H9 (cell line): ENCODE measurements around the gene FAF1. TPM values are rescaled to one million over a fixed set of nuclear protein-coding genes. Genes with fewer than 3 reads are reported as not detected.

Experiments
- DNase-seq: peaks from one replicate; pipeline ENCODE4 v3.0.0-alpha.2; 2017
- H2AFZ ChIP-seq: one replicate; pipeline ENCODE4 v1.6.1; 2013; ENCODE audit warnings: mild to moderate bottlenecking, low read length, control low read depth, moderate library complexity
- H2AK5ac ChIP-seq: 2 replicates; pipeline ENCODE4 v1.6.1; 2013; ENCODE audit warnings: low read length, control low read depth, mixed read lengths; ENCODE audit not compliant: insufficient read length
- H2BK120ac ChIP-seq: one replicate; pipeline ENCODE4 v1.6.1; 2013; ENCODE audit warnings: low read depth, mild to moderate bottlenecking, low read length, control low read depth, inconsistent platforms; ENCODE audit not compliant: poor library complexity, severe bottlenecking
- H2BK12ac ChIP-seq: 2 replicates; pipeline ENCODE4 v1.6.1; 2013; ENCODE audit warnings: low read length, control low read depth, mixed read lengths, low read depth; ENCODE audit not compliant: insufficient read length
- H2BK15ac ChIP-seq: 2 replicates; pipeline ENCODE4 v1.6.1; 2013; ENCODE audit warnings: low read depth, low read length, control low read depth
- H2BK20ac ChIP-seq: one replicate; pipeline ENCODE4 v1.6.1; 2013; ENCODE audit warnings: low read depth, mild to moderate bottlenecking, low read length, control low read depth, inconsistent platforms; ENCODE audit not compliant: poor library complexity, severe bottlenecking
- H2BK5ac ChIP-seq: 2 replicates; pipeline ENCODE4 v1.6.1; 2013; ENCODE audit warnings: low read length, control low read depth, mixed read lengths; ENCODE audit not compliant: insufficient read length
- H3K14ac ChIP-seq: 2 replicates; pipeline ENCODE4 v1.6.1; 2013; ENCODE audit warnings: low read length, control low read depth; ENCODE audit not compliant: insufficient read depth
- H3K18ac ChIP-seq: 2 replicates; pipeline ENCODE4 v1.6.1; 2013; ENCODE audit warnings: low read depth, mild to moderate bottlenecking, mixed read lengths, low read length, control low read depth; ENCODE audit not compliant: insufficient read length
- H3K23ac ChIP-seq: 2 replicates; pipeline ENCODE4 v1.6.1; 2013; ENCODE audit warnings: low read length, control low read depth, mixed read lengths, low read depth; ENCODE audit not compliant: insufficient read length
- H3K23me2 ChIP-seq: 2 replicates; pipeline ENCODE4 v1.6.1; 2013; ENCODE audit warnings: low read depth, mild to moderate bottlenecking, mixed read lengths, low read length, control low read depth; ENCODE audit not compliant: insufficient read length, poor library complexity, severe bottlenecking
- H3K27ac ChIP-seq: 2 replicates; pipeline ENCODE4 v1.5.1; 2013; ENCODE audit warnings: low read length, control low read depth, mixed read lengths, low read depth; ENCODE audit not compliant: insufficient read length
- H3K27me3 ChIP-seq: 2 replicates; pipeline ENCODE4 v1.6.1; 2013; ENCODE audit warnings: low read length, control low read depth, inconsistent platforms; ENCODE audit not compliant: insufficient read depth
- H3K4ac ChIP-seq: 2 replicates; pipeline ENCODE4 v1.6.1; 2013; ENCODE audit warnings: low read depth, mild to moderate bottlenecking, control low read depth, inconsistent platforms, low read length, moderate library complexity
- H3K4me1 ChIP-seq: 2 replicates; pipeline ENCODE4 v1.6.1; 2013; ENCODE audit warnings: low read length, control low read depth, inconsistent platforms; ENCODE audit not compliant: insufficient read depth
- H3K4me2 ChIP-seq: 2 replicates; pipeline ENCODE4 v1.6.1; 2013; ENCODE audit warnings: low read length, control low read depth, mixed read lengths; ENCODE audit not compliant: insufficient read length, insufficient read depth
- H3K56ac ChIP-seq: 2 replicates; pipeline ENCODE4 v1.6.1; 2013; ENCODE audit warnings: low read depth, mild to moderate bottlenecking, mixed read lengths, low read length, control low read depth; ENCODE audit not compliant: insufficient read length
- H3K79me1 ChIP-seq: 2 replicates; pipeline ENCODE4 v1.6.1; 2013; ENCODE audit warnings: low read depth, mild to moderate bottlenecking, moderate library complexity, low read length, control low read depth, inconsistent platforms; ENCODE audit not compliant: insufficient read depth, poor library complexity, severe bottlenecking
- H3K79me2 ChIP-seq: 2 replicates; pipeline ENCODE4 v1.6.1; 2013; ENCODE audit warnings: low read length, control low read depth, inconsistent platforms; ENCODE audit not compliant: insufficient read depth
- H3K9ac ChIP-seq: 2 replicates; pipeline ENCODE4 v1.6.1; 2013; ENCODE audit warnings: low read length, control low read depth, mixed read lengths; ENCODE audit not compliant: insufficient read length; ENCODE audit errors: extremely low read depth
- H3K9me3 ChIP-seq: one replicate; pipeline ENCODE4 v1.6.1; 2013; ENCODE audit warnings: low read depth, low read length, inconsistent platforms; ENCODE audit not compliant: control insufficient read depth
- H3T11ph ChIP-seq: one replicate; pipeline ENCODE4 v1.6.1; 2013; ENCODE audit warnings: mild to moderate bottlenecking, low read length, control low read depth, inconsistent platforms
- H4K20me1 ChIP-seq: one replicate; pipeline ENCODE4 v1.6.1; 2013; ENCODE audit not compliant: control insufficient read depth, insufficient read length, insufficient read depth
- H4K5ac ChIP-seq: 2 replicates; pipeline ENCODE4 v1.6.1; 2013; ENCODE audit warnings: low read depth, mild to moderate bottlenecking, mixed read lengths, low read length, control low read depth; ENCODE audit not compliant: insufficient read length
- H4K8ac ChIP-seq: replicated peaks from 2 replicates; pipeline ENCODE4 v1.6.1; 2013; ENCODE audit warnings: low read length, control low read depth, mixed read lengths, low read depth; ENCODE audit not compliant: insufficient read length
- H4K91ac ChIP-seq: 2 replicates; pipeline ENCODE4 v1.6.1; 2013; ENCODE audit warnings: low read depth, mild to moderate bottlenecking, moderate library complexity, mixed read lengths, low read length, control low read depth; ENCODE audit not compliant: insufficient read length
- H3K27ac Mint-ChIP-seq, 3 experiments: 2 replicates in 2 of 3; 3 replicates in 1 of 3; pipeline ENCODE4 v1.8.0; 2020 to 2021; ENCODE audit warnings: mixed read lengths in 3 of 3, mild to moderate bottlenecking in 1 of 3, moderate library complexity in 1 of 3
- H3K27me3 Mint-ChIP-seq: 2 replicates; pipeline ENCODE4 v1.8.0; 2021; ENCODE audit warnings: low read depth, mild to moderate bottlenecking, moderate library complexity, mixed read lengths
- H3K36me3 Mint-ChIP-seq, 3 experiments: 2 replicates in 2 of 3; 3 replicates in 1 of 3; pipeline ENCODE4 v1.8.0; 2020 to 2021; ENCODE audit warnings: low read depth in 3 of 3, mixed read lengths in 3 of 3; ENCODE audit not compliant: insufficient read depth in 1 of 3
- H3K4me1 Mint-ChIP-seq, 2 experiments: 2 replicates each; pipeline ENCODE4 v1.8.0; 2020; ENCODE audit warnings: mixed read lengths in 2 of 2
- H3K4me3 Mint-ChIP-seq, 2 experiments: 2 replicates in 1 of 2; 3 replicates in 1 of 2; pipeline ENCODE4 v1.8.0; 2020 to 2021; ENCODE audit warnings: mild to moderate bottlenecking in 2 of 2, mixed read lengths in 2 of 2, moderate library complexity in 1 of 2
- H3K9me3 Mint-ChIP-seq, 2 experiments: 2 replicates in 1 of 2; 3 replicates in 1 of 2; pipeline ENCODE4 v1.8.0; 2020; ENCODE audit warnings: mild to moderate bottlenecking in 2 of 2, mixed read lengths in 2 of 2, moderate library complexity in 1 of 2
- WGBS: extraction: QIAGEN DNeasy Blood & Tissue Kit; methylation state at CpG from one replicate; pipeline ENCODE4 v1.1.7; 2013; ENCODE audit warnings: missing lambda C conversion rate, low lambda C conversion rate, mixed read lengths; ENCODE audit not compliant: insufficient read length; ENCODE audit errors: extremely low coverage; 5-methylcytosine and 5-hydroxymethylcytosine counted together
- total RNA-seq: library from RNA; stranded (reverse); gene quantifications from 2 replicates; pipeline ENCODE4 v1.2.1, GENCODE V29; 2021
- TF ChIP-seq, protein P1 (sequence below): fragments of 200-600 bp; sonication (generic); conservative IDR thresholded peaks from 3 replicates; pipeline ENCODE4 v1.8.0; 2021; ENCODE audit warnings: antibody characterized with exemption, mild to moderate bottlenecking

The FAF1 gene
- total RNA-seq, 1 experiment from 2014 or later, result 60.8 TPM

DNA sequence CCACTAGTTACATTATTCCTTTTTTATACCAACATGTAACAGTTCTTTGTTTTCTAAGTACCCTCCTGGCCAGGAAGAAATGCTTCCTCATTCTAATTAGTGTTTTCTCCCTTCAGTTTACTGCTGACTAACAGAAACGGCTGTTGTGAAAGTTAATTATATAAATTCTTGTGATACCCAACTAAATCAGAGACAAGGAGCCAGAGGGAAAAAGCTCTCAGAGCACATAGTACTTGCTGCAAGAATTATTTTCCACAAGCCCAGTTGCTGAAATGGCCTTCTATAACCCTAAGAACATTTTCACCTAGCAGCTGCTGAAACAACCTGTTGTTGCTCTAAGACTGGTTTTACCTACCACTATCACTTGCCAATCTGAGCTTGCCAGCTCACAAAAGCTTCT, 82.4 kb downstream of the FAF1 start:
- no peak overlapping the region for H3K23ac ChIP-seq
- H3K4me3 Mint-ChIP-seq, result no peak overlapping the region
- H2BK120ac ChIP-seq, result no peak overlapping the region
- H3K9ac ChIP-seq, result no peak overlapping the region
- H4K5ac ChIP-seq, result no peak overlapping the region
- H2BK12ac ChIP-seq, result no peak overlapping the region
- H4K20me1 ChIP-seq, result no peaks in the 10 kb centered on the region
- H3K4me1 ChIP-seq, result 0 out of 2 replicates have a peak, but pooled peaks cover 3% of the 10 kb centered on the region
- H3K27me3 ChIP-seq, result no peaks in the 10 kb centered on the region
- H2AK5ac ChIP-seq, result no peak overlapping the region
- WGBS, result no CpG with 5 or more reads among the region's 1 CpG
- H3K27me3 Mint-ChIP-seq, result no peaks in the 10 kb centered on the region
- no peak overlapping the region for H3K27ac ChIP-seq
- H3K4me2 ChIP-seq, result no peak overlapping the region
- H3K9me3 ChIP-seq, result no peaks in the 10 kb centered on the region
- H2AFZ ChIP-seq, result no peak overlapping the region
- H3K23me2 ChIP-seq, result no peaks in the 10 kb centered on the region
- no peak overlapping the region for H4K8ac ChIP-seq
- peaks cover 4% of the 10 kb centered on the region for H3K79me1 ChIP-seq
- H2BK15ac ChIP-seq, result no peak overlapping the region
- TF ChIP-seq, protein P1, sequence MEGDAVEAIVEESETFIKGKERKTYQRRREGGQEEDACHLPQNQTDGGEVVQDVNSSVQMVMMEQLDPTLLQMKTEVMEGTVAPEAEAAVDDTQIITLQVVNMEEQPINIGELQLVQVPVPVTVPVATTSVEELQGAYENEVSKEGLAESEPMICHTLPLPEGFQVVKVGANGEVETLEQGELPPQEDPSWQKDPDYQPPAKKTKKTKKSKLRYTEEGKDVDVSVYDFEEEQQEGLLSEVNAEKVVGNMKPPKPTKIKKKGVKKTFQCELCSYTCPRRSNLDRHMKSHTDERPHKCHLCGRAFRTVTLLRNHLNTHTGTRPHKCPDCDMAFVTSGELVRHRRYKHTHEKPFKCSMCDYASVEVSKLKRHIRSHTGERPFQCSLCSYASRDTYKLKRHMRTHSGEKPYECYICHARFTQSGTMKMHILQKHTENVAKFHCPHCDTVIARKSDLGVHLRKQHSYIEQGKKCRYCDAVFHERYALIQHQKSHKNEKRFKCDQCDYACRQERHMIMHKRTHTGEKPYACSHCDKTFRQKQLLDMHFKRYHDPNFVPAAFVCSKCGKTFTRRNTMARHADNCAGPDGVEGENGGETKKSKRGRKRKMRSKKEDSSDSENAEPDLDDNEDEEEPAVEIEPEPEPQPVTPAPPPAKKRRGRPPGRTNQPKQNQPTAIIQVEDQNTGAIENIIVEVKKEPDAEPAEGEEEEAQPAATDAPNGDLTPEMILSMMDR, result no peak
- no peak overlapping the region for H3K4ac ChIP-seq
- H3K27ac Mint-ChIP-seq, result no peak overlapping the region
- H2BK5ac ChIP-seq, result no peak overlapping the region
- no peak overlapping the region for H3T11ph ChIP-seq
- no peak overlapping the region for H3K56ac ChIP-seq
- peaks cover 6 to 12% of the 10 kb centered on the region in 2 experiments; a peak in 3 of 4 replicates for H3K4me1 Mint-ChIP-seq
- H4K91ac ChIP-seq, result no peak overlapping the region
- H3K9me3 Mint-ChIP-seq, result no peaks in the 10 kb centered on the region
- H3K79me2 ChIP-seq, result peaks cover 3% of the 10 kb centered on the region; the same call in 1 of the 2 replicates
- no peak for DNase-seq
- H3K36me3 Mint-ChIP-seq, result no peaks in the 10 kb centered on the region
- H3K14ac ChIP-seq, result no peak overlapping the region
- H3K18ac ChIP-seq, result no peak overlapping the region
- H2BK20ac ChIP-seq, result no peak overlapping the region
